HG02759 (cell line): ENCODE results near the gene KIF1A.

Source experiments
- ATAC-seq: cut with Tn5 transposase; IDR thresholded peaks from one replicate; pipeline ENCODE4 v1.9.1; 2021; ENCODE audit warnings: mild to moderate bottlenecking, moderate library complexity; ENCODE audit not compliant: unreplicated experiment

KIF1A gene

GRCh38 chr2:240664622-240665021 lies 155.4 kb downstream of the KIF1A start:
- no peak for ATAC-seq
